Measurements from ENCODE around the gene MLF2. TPM values are rescaled to one million over a fixed set of nuclear protein-coding genes. Genes with fewer than 3 reads are reported as not detected.
"Not testable (repeated sequence)": the region's sequence is repeated elsewhere in the genome, so short reads cannot be mapped to it uniquely, and the experiment has no call there.

Gene MLF2
- total RNA-seq, 1 donor from 2014 or later = 153 TPM

DNA sequence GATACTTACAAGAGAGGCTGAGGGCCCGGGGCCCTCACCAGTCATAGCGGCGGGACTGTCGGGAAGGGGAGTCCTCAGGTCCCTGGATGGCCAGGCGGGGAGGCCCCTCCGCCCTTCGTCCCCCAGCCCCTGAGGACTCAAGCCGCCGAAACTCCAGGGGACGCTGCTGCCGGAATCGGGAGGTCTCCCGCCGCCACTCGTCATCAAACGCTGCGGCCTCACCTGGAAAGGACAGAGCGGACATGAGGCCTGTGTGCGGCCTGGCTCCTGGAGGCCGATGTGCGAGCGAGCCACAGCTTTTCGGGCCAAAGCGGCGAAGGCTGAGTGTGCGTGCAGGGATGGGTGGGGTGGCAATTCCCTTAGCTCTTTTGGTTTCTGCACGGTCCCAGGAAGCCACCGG is 4.2 kb downstream of the MLF2 start:
- DNase-seq (no peak), ATAC-seq (ENCODE audit: poor library complexity) (no peak)
- intact Hi-C loops (cut with DNase I) = no loop called here

DNA sequence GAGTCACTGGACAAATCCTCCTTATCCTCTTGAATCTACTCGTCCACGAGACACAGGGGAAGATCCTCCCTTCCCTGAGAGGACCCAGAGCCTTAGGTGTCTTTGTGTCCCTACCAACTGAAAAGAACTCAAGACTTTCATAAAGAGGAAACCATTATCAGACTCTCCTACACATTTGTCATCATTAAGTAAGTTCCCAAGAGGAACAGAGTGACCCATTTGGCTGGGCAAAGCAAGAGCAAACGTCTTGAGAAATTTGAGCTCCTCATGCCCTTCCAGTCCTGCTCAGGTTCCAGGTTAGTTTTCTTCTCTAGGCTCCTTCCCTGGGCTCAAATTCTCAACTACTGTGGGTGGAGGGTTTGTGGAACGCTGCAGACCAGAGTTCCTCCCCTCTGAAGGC is 5.7 kb downstream of the MLF2 start:
- no peak for ATAC-seq (ENCODE audit: poor library complexity)

DNA sequence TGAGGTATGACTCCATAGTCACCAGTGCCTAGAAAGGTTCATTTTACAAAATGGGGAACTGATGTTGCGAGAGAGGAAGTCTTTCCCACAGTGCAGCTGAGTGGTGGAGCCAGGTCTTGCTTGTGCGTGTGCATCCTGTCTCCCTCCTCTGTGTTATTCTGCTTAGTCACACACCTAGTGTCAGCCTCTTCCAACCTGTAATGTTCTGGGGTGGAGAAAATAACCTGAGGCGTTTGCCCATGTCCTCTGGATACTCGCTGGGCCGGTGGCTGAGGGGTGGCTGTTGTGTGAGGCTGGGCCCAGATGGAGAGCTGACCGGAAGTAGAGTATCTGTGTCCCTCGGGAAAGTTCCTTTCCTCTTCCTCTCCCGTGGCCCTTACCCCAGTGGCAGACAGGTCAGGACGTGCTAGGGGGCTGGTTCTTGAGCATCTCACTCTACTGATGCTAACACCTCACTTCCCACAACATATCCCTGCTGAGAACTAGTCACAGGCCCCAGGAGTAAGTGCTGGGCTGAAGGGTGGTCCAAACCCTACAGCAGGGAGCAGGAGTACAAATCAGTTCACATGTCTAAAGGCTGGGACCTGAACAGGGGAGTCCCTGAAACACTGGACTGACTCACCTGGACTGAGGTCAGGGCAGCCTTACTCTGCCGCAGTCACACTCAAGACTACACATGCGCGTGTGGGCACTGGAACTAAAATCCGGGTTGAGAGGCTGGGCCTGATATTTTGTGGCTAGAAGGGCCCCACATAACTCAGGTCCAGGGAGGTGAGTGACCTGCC is 7.0 kb downstream of the MLF2 start:
- no peak for DNase-seq
- peak; percentile 50 for ATAC-seq (ENCODE audit: poor library complexity)
- intact Hi-C loops (cut with DNase I) = no loop called here

More for the DNA sequence above, 5.7 kb downstream of the MLF2 start:
- no peak for DNase-seq
- intact Hi-C loops (cut with DNase I) = no loop called here

DNA sequence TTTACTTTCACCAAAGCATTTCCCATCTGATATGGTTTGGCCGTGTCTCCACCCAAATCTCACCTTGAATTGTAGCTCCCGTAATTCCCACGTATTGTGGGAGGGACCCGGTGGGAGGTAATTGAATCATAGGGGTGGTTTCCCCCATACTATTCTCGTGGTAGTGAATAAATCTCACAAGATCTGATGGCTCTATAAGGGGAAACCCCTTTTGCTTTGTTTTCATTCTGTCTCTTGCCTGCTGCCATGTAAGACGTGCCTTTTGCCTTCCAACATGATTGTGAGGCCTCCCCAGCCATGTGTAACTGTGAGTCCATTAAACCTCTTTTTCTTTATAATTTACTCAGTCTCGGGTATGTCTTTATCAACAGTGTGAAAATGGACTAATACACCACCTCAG is 9.6 kb downstream of the MLF2 start:
- intact Hi-C loops (cut with DNase I); ATAC-seq (ENCODE audit: poor library complexity); DNase-seq: not testable (repeated sequence)

DNA sequence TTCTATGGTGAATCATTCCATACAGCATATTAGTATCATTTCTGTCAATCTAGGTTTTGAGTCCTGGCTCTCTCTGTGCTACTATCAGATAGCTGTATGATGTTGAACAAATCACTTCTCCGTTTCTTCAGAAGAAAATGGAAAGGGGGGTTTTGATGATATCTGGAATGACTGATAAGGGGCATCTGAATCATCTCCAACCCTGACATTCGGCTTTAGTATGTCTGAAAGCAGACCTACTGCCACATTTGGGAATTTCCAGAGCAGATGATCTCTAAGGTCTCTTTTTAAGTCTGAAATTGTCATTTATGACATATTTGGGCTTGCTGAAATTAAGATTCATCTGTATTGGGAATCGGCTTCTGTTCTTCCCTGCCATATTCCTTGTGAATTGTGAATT is 10.1 kb downstream of the MLF2 start:
- DNase-seq (no peak), ATAC-seq (ENCODE audit: poor library complexity) (no peak)
- intact Hi-C loops (cut with DNase I) = no loop called here

DNA sequence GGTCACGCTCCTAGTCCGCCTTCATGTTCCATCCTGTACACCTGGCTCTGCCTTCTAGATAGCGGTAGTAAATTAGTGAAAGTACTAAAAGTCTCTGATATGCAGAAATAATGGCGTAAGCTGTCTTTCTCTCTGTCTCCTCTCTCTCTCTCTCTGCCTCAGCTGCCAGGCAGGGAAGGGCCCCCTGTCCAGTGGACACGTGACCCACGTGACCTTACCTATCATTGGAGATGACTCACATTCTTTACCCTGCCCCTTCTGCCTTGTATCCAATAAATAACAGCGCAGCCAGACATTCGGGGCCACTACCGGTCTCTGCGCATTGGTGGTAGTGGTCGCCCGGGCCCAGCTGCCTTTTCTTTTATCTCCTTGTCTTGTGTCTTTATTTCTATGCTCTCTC is 10.9 kb downstream of the MLF2 start:
- DNase-seq; intact Hi-C loops (cut with DNase I); ATAC-seq (ENCODE audit: poor library complexity): not testable (repeated sequence)

DNA sequence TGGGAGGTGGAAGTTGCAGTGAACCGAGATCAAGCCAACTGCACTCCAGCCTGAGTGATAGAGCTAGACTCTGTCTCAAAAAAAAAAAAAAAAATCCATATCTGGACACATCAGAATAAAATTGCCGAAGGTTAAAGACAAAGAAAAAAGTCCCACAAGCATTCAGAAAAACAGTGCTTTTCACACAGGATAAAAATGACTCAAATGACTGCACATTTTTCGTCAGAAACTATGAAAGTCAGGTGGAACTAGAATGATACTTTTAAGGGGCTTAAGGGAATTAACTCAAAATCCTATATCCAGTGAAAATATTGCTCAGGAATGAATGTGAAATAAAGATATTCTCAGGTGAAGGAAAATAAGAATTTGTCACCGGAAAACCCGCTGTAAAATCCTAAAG is 16.2 kb downstream of the MLF2 start:
- DNase-seq (no peak), ATAC-seq (ENCODE audit: poor library complexity) (no peak)
- intact Hi-C loops (cut with DNase I) = loop anchor here (5.0 kb wide), 2 partner anchors 41 to 91 kb away; partner anchors contain the start of gene P3H3

DNA sequence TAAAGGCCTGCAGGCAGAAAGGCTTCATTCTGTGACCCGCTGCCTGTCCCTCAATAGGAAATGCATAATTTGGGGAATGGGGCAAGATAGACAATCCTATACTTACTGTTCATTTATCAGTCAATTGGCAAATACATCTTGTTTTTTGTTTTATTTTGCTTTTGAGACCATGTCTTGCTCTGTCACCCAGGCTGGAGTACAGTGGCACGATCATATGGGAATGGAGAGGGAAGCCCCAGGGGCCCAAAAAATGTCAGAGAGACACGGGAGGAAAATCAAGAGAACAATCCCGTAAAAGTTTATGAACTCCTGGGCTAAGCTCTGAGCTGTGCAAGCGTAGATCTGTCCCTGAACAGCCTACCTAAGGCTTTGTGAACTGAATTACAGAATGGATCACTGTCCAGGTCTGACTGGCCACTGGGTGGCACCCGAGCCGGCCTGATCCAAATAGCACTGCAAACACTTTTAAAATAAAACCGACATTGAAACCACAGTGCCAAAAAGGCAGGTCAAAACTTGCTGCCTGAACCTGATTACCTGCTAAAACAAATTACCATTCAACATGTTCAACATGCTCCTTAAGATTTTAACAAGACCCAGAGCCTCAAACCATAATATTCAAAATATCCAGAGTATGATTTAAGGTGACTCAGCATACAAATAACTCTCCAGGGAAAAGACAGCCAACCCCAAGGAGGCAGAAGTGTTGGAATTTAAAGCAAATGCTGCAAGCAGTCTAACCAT is 17.3 kb downstream of the MLF2 start:
- ATAC-seq (ENCODE audit: poor library complexity) (peak; percentile 95), DNase-seq (peak; percentile 85)
- intact Hi-C loops (cut with DNase I) = loop anchor here (5.0 kb wide), 2 partner anchors 42 to 92 kb away; partner anchors contain the start of gene P3H3

DNA sequence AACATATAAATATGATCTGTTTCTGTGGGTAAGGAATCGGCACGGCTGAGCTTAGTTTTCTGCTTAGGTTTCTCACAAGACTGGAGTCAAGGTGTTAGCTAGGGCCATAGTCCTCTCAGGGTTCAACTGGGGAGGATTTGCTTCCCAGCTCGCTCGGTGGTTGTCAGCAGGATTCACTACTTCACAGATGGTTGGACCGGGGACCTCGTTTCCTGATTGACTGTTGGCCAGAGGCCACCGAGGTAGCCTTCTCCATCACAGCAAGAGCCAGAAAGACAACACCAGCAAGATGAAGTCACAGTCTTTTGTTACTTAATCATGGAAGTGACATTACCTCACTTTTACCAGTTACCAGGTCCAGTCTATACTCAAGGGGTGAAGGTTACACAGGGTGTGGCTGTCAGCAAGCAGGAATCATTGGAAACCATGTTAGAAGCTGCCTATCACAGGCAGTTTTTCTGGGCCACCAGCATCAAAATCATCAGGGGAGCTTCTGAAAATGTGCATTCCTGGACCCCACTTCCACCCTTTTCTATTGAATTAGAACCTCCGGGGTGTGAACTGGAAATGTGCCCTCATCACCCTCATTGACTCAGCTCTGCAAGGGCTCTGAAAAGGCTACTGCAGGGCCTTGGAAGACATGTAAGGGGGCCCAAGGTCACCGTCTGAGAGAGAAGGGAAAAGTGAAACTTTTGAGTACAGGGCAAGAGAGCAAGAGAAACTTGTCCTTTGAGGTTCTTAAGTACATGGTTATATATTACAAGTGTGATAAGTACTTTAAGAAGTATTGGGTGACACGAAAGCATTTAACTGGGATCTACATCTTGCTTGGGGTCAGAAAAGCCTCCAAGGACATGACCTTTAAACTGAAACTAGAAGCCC is 18.2 kb downstream of the MLF2 start:
- intact Hi-C loops (cut with DNase I) = loop anchor here (5.0 kb wide), 2 partner anchors 43 to 93 kb away; partner anchors contain the start of gene P3H3
- ATAC-seq (ENCODE audit: poor library complexity) (no peak), DNase-seq (no peak)

DNA sequence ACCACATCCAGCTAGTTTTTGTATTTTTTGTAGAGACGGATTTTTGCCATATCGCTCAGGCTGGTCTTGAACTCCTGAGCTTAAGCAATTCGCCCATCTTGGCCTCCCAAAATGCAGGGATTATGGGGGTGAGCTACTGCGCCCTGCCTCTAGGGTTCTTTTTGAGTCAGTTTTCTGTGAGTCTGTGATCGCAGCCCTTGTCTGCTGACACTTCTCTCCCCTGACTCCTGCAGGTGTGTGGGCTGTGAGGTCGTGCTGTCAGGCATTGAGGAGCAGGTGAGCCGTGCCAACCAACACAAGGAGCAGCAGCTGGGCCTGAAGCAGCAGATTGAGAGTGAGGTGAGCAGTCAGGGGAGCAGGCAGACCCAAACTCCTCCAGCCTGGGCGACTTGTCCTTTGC is 22.8 kb downstream of the MLF2 start:
- no peak for ATAC-seq (ENCODE audit: poor library complexity)
- no peak for DNase-seq
- intact Hi-C loops (cut with DNase I) = no loop called here

DNA sequence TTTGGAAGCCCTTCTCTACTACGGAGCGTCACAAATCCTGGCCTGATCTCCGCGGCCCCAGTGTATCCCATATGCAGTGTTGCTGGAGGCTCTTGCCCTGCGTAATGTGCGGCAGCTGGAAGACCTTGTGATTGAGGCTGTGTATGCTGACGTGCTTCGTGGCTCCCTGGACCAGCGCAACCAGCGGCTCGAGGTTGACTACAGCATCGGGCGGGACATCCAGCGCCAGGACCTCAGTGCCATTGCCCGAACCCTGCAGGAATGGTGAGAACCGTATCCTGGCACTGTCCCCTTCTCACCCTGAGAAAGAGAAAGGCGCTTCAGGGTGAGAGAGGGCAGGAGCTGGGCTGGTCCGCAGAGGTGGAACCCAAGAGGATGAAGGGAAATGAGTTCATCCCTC is 23.8 kb downstream of the MLF2 start:
- intact Hi-C loops (cut with DNase I) = no loop called here
- DNase-seq = no peak
- no peak for ATAC-seq (ENCODE audit: poor library complexity)

DNA sequence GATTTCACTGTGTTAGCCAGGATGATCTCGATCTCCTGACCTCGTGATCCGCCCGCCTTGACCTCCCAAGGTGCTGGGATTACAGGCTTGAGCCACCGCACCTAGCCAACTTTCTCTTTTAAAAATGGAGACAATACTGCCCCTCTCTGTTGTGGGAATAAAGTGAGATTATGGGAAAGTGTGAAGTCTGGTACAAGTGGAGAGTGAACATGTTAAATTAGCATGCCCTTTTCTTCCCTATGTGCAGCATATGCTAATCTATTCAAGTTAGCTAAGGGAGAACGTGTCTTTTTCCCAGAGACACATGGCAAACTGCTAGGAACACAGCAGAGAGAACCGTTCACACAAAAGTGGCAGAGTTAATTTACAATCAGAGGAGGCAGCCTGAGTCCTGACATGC is 27.6 kb downstream of the MLF2 start:
- ATAC-seq (ENCODE audit: poor library complexity) (no peak), DNase-seq (no peak)
- intact Hi-C loops (cut with DNase I) = no loop called here

DNA sequence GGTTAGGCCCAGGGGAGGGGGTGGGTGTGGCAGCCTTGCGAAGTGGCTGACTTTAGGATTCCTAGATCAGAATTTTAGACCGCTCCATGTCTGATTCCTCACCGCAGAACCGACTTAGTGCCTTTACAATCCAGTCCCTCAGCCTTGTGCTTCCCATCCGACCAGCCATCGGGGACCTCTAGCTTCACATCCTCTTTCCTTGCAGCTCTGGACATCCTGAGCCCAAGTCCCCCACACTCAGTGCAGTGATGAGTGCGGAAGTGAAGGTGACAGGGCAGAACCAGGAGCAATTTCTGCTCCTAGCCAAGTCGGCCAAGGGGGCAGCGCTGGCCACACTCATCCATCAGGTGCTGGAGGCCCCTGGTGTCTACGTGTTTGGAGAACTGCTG is 28.5 kb downstream of the MLF2 start:
- intact Hi-C loops (cut with DNase I) = no loop called here
- ATAC-seq (ENCODE audit: poor library complexity) (peak; percentile 4), DNase-seq (no peak)

DNA sequence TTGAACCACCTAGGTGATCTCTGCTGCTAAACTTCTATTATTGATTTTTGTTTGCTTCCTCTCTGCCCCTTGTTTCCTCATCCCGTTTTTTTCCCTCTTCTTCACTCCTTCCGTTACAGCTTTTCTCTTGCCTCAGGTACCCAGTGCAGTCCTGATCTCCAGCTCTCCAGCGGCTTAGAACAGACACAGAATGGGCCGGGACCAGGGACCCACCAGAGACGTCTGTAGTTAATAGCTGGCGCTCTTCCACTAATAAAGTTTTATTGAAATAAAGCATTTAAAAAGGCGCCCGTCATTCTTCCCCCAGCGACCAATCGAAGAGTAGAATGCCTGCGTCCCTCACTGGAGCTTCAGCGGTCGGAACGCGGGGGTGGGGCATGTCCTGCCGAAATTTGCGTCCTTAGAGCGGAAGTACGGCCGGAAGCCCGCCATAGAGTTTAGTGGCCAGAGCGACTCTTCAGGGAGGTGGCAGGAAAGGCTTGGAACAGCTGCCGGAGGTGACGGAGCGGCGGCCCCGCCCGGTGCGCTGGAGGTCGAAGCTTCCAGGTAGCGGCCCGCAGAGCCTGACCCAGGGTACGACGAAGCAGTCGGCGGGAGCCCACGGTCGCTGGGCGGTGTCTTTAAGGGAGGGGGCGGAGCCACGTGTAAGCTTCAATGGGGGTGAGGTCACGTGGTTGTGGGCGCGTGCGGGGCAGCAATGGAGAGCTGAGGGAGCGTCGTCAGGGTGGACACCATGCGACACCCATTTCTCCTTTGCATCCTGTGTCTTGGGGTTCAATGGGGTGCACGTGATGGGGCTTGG is 29.1 kb downstream of the MLF2 start, which contains the start of gene COPS7A:
Gene COPS7A (plus strand): TSS at position 440 of the 802 bp plus-strand sequence. CDS start 611 bp downstream, outside the sequence.
- ATAC-seq (ENCODE audit: poor library complexity) (peak; percentile 99), DNase-seq (peak; percentile 99)
- intact Hi-C loops (cut with DNase I) = no loop called here

DNA sequence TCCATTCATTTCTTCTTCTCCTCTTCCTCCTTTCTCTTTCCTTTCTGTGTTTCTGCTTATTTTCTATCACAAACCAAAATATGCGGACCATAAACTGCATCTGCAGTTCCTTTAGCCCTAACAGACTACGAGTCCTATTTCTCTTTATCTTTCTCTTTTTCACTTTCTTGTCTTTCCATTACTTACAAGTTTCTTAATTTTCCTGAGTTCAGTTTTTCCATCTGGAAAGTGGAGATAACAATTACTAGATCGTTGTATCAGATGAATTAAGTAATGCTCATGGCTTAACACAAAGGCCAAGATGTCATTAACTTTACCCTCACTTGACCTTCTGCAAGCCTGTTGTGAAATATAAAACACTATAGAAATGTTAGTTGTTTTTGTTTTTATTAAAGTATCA is 30.1 kb downstream of the MLF2 start:
- DNase-seq (no peak), ATAC-seq (ENCODE audit: poor library complexity) (no peak)
- intact Hi-C loops (cut with DNase I) = no loop called here

DNA sequence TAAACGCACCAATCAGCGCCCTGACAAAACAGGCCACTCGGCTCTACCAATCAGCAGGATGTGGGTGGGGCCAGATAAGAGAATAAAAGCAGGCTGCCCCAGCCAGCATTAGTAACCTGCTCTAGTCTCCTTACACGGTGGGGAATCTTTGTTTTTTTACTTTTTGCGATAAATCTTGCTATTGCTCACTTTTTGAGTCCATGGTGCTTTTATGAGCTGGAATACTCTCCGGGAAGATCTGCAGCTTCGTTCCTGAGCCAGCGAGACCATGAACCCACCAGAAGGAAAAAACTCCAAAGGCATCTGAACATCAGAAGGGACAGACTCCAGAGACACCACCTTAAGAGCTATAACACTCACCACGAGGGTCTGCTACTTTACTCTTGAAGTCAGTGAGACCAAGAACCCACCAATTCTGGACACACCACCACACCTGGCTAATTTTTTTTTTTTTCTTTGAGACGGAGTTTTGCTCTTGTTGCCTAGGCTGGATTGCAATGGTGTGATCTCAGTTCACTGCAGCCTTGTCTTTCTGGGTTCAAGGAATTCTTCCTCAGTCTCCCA is 36.0 kb downstream of the MLF2 start:
- ATAC-seq (ENCODE audit: poor library complexity) = no peak
- DNase-seq = no peak
- intact Hi-C loops (cut with DNase I) = no loop called here

DNA sequence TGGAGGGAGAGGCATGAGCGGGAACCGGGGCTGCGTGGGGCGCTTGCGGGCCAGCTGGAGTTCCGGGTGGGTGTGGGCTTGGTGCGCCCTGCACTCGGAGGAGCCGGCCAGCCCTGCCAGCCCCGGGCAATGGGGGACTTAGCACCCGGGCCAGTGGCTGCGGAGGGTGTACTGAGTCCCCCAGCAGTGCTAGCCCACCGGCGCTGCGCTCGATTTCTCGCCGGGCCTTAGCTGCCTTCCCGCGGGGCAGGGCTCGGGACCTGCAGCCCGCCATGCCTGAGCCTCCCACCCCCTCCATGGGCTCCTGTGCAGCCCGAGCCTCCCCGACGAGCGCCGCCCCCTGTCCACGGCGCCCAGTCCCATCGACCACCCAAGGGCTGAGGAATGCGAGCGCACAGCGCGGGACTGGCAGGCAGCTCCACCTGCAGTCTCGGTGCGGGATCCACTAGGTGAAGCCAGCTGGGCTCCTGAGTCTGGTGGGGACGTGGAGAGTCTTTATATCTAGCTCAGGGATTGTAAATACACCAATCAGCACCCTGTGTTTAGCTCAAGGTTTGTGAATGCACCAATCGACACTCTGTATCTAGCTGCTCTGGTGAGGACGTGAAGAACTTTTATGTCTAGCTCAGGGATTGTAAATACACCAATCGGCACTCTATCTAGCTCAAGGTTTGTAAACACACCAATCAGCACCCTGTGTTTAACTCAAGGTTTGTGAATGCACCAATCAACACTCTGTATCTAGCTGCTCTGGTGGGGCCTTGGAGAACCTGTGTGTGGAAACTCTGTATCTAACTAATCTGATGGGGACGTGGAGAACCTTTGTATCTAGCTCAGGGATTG is 36.7 kb downstream of the MLF2 start:
- intact Hi-C loops (cut with DNase I); ATAC-seq (ENCODE audit: poor library complexity); DNase-seq: not testable (repeated sequence)
